Ammon's horn (tissue), 1 donor: ENCODE data around the gene AREL1.

Source experiments
- DNase-seq: peaks from one replicate; pipeline ENCODE4 v3.0.0-alpha.2; 2016; ENCODE audit warnings: low spot score

Gene AREL1

DNA sequence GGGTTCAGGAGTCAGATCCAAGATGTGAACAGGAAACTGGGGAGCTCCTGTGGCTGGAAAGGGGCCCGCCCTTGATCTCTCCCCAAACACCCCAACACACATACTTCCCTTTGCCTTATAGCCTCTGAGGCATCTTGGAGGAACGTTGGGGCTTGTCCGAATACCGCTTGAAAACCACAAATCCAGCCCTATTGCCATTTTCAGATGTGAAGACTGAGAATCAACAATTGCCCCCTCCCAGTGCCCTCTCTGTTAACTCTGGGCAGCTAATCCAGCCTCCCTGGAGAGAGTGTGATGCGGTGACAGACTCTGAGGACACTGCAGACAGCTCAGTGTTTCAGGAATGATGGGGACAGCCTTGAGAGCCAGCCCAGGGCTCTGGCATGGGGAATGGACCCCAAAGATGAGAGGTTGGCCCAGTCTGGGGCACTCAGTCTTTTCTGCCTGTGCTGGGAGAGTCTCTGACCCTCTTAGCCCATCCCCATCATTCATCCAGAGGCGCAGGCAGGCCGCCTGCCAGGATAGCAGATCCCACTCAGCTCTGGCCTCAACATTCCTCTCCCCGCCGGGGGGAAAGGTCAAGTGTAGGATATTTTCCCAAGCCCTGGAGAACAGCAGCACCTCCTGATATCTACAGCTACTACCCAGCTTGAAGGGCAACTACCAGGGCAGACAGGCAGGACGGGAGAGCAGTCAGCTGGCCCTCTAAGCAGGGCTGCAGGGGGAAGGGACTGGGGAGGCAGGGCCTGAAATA, 76.3 kb downstream of the AREL1 start:
- no peak for DNase-seq

- no peak for DNase-seq
These were observed 77.0 kb downstream of the AREL1 start for GRCh38 chr14:74635847-74636246.

DNA sequence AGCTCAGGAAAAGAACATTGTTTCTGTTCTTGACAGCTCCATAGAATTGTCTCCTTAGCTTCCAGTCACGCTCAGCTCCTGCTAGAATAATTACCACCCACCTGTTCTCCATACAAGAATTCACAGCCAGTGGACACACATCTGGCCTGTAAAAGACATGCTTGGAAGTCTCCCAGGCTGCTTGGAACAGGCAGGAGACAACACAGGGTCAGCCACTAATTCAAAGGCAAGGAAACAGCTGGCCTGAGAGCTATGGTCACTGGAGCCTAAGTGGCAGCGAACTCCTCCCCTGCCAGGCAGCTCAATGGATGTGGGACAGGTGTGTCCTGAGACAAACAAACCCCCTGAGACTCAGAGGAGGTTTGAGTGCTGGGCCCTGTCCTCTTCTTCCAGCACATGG, 77.9 kb downstream of the AREL1 start:
- DNase-seq: no peak

DNA sequence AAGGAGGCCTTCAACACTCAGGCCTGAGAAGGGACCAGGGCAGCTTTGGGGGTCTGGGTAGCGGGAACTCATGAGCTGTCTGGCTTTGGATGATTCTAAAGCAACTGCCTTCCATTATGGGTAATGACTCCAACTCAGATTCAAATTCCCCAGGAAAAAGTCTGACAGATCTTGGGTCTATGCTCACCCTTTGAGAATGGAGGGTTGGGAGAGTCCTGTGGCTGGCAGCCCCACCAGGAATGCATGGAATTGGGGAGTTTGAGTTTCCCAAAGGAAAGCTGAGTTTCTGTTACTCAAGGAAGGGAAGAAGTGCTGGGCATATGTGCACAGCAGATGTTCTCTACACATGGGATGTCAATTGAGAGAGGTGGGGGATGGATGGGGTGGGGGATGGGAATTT, 78.4 kb downstream of the AREL1 start:
- no peak for DNase-seq

DNA sequence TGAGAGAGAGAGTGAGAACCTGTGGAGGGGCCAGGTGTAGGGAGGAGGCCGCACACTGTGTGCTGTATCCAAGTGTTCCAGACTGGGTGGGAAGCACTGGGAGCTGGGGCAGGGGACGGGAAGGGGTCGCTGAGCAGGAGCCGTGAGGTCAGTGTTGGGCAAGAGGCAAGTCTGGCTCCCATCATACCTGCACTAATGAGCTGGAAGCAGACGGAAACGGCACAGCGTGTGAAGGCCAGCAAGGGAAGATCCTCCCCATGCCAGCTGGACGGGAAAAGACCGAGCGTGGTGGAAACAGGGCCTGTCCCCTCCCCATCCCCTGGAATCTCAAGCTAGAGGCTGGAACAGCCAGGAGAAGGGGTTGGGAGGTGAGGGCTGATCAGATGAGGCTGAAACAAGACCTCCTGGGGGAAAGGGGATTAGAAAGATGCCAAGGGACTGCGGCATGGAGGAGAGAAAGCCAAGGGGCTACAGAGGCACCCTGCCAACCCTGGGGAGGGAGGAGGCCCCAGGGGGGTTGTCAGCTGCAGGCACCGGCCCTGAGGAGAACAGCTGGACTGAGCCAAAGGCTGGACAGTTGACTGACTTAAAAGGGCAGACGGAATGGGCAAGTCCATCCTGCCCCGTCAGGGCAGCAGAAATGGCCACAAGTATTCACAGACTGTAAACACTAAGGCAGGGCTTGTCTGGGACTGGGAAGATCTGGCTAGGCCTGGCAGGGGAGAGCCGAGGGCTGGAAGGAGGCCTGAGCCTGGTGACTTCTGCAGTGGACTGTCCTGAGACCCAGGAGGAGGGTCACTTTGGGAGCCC, 81.8 kb downstream of the AREL1 start:
- no peak for DNase-seq

- DNase-seq: no peak
These were observed 84.5 kb downstream of the AREL1 start for GRCh38 chr14:74628418-74628817.

DNA sequence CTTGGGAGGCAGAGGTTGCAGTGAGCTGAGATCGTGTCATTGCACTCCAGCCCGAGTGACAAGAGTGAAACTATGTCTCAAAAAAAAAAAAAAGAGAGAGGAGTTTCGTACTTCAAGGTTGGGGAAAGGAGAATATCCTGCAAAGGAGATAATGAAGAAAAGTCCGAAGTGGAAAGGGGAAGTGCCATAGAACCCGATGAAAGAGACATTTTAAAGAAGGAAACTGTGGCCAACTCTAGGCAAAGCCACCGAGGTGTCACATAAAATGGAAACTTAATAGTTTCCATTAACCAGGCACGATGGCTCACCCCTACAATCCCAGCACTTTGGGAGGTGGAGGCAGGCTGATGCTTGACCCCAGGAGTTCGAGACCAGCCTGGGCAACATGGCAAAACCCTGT, 85.8 kb downstream of the AREL1 start:
- no peak for DNase-seq

GRCh38 chr14:74622257-74622656, 90.6 kb downstream of the AREL1 start:
- no peak for DNase-seq

GRCh38 chr14:74621556-74621955, 91.3 kb downstream of the AREL1 start:
- DNase-seq: no peak

GRCh38 chr14:74620923-74621322, 92.0 kb downstream of the AREL1 start:
- no peak for DNase-seq

GRCh38 chr14:74620497-74620921, 92.4 kb downstream of the AREL1 start:
- no peak for DNase-seq

DNA sequence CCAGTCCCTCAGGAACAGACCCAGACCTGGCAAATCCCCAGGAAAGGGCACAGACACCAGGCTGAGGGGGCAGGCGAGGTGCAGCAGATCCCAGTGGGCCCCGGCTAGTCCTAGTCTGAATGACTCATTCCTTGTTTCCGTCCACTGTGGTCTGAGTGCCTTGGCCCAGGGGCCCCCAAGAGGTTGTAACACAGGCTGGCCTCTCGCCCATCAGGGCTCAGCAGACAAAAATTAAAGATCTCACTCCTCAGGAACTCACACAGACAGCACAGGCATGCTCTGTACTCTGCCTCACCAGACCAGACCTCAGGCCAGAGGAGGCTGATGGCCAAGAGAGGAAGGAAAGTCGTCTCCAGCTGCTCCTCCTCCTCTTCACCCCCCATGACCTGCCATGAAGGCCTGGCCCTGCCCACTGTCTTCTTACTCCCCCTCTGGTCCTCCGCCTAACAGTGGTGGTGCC, 93.2 kb downstream of the AREL1 start:
- no peak for DNase-seq

DNA sequence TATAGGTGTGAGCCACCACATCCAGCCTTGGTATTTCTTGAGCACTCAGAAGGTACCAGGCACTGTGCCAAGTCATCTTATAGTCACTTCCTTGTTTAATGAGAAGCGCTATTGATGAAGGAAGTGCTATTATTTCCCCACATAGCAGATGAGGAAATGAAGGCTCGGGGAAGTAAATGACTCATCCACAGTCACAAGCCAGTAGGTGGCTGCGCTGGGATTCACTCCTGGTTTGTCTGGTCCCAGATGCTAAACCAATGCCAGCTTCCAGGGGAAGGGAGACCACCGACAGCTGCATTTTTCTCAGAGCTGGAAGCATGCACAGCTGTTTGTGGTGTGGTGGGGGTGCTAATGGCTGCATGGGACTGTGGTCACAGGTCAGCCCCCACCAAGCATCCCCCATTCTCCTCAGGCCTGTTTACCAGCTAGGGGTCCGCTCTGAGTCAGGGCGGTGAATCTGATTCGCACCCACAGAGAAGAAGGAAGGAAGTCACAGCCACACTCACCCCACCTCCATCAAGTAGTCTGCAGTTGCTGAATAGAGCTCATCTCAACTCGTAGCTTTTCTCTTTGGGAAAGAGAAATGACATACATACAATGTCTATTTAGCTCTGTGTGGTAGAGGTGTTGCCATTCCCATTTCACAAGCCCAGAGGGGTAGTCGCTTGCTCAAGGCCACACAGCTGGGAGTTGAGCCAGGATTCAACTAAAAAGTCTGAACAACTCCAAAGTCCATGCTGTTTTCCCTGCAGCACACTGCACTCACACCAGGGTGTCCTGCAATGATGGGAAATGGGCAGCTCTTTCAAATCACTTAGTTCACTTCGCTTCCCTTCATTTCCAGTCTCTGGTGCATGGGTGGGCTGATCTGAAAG, 94.6 kb downstream of the AREL1 start:
- DNase-seq: peak; percentile 40

DNA sequence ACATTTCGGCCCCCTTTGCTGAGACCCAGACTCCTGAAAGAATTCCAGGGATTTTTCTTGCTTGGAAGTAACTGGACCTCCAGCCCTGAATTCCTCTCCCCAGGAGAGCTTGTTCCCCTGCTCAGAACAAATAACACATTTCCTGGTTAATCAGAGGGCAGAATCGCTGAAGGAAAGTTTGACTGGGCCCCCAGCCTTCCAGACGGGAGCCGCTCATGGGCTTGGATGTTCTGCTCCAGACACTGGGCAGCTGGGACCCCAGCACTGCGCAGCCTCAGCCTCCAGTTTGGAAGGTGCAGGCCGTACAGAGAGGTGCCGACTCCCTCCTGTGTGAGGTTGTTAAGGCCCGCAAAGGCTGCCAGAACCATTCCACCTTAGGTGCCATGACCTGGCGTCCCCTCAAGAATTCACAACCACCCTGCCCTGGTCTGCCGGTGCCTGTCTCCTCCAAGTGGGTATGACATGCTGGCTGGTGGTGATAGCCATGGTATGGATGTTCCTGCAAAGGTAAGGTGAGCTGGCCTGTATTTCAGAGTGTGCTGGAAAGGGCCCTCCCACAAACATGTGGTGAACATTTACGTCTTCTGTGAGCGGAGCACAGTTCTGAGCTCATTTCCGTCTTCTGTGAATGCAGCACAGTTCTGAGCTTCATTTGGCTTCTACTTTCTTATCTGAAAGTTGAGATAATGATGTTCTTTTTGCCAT, 95.7 kb downstream of the AREL1 start:
- DNase-seq: no peak

DNA sequence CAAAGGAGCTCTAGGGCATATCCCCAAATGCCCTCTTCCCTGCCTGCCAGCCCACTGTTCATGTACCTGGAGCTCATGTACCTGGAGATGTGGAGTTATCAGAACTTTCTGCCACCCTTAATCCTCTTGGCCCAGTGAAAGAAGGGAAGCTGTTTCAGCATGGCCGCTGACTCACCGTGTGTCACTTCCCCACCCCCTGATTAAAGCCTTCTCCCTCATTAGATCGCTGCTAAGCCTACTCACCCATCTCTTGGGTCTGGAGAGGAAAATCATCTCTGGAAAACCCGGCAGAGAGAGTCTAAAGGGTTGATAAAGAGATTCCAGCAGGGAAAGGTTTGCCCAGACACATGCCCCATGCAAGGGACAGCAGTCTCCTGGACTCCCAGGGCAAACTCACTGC, 96.4 kb downstream of the AREL1 start:
- DNase-seq: no peak

DNA sequence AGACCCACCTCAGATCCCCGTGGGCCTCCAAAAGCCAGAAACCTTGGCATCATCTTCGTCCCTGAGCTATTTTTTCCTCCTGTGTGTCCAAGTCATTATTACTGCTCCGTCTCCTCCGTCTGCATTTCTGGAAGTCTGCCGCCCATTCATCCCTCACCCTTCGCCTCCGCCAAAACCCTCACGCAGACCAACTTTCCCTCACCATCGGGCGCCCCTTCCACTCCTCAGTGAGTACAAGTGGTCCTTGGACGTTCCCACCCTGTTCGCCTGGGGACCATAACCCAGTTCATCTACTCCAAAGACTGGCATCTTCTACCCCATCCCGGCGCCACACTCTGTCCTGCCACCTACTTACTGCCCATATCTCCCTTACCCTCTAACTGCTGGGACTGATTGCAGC, 97.1 kb downstream of the AREL1 start:
- DNase-seq: no peak

DNA sequence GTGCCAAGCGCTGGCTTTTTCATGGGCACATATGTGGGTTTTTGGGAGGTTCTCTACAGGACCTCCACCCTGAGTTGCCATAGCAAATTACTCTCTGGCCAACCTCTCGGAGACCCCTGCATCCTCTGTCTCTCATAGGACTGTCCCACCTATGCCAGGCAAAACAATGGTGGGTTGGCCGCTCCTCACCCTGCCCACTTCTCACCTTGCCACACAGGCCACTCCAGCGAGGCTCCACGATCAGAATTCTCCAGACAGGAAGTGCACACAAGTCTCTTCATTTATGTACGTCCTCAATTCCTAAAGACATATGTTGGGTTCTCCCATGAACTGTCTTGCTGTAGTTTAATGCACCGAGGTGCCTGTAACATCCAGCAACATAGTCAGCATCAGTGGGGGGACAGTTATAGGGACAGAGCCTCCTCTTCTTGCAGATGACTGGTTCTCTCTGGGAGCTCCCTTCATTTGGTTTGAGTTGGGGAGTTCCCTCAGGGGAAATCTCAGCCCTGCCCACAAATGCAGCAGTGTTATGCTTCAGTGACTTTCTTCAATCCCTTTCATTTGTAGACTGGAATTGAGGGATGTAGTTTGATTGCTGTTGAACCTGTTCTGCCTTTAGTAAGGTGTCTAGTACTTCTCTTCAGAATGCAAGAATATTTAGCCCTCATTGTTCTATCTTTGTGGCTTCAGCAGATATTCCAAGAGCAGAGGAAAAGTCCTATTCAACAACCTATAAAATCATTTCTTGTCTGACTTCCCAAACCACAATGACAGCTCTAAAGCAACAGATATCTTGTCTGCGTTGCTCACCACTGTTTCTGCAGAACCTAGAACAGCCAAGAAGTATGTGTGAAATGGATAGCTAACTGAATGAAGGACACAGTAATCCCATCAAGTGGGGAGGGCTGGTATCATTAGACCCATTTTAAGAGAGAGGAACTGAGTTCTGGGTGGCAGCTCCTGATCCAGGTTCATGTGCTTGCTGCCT, 98.1 kb downstream of the AREL1 start:
- no peak for DNase-seq

GRCh38 chr14:74613211-74613914, 99.5 kb downstream of the AREL1 start:
- no peak for DNase-seq

DNA sequence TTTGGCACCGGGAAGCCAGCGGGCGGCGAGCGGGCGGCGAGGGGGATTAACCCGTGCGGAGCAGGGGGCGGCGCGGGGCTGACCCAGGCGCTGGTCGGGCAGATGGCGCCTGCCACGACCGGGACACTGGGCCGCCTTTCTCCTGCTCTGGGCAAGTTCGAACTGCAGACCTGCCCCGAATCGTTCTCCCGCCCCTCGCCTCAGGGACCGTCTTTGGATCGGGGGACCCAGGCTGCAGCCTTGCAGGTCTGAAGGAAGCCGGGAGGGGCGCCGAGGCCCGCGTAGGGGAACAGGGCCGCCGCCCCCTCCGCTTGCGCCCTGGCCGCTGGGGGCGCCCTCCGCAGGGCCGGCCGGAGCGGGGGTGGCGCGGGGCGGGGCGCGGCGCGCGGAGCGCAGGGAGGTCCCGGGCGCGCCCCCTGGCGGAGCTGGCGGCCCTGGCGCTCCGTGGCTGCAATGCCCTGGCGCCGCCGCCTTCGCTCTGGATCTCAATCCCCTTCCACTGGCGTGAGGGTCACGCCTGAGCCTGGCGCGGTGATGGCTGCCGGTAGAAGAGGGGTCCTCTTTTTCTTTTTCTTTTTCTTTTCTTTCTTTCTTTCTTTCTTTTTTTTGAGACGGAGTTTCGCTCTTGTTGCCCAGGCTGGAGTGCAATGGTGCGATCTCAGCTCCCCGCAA, 100.4 kb downstream of the AREL1 start:
- DNase-seq: peak; percentile 68
